ENCODE data around the gene SEPSECS.

Gene SEPSECS

GRCh38 chr4:25110527-25111329 lies 49.5 kb downstream of the SEPSECS start:
- DNase-seq (ENCODE audit: insufficient read length, low spot score) (no peak), FAIRE-seq (no peak)
- TF ChIP-seq CTCF (IDR thresholded peaks at IDR 0.05; ENCODE audit: insufficient read depth, missing control alignments), result no peak

- DNase-seq (ENCODE audit: insufficient read length, low spot score), result no peak
- no peak for TF ChIP-seq CTCF (IDR thresholded peaks at IDR 0.05; ENCODE audit: insufficient read depth, missing control alignments)
- no peak for FAIRE-seq
These were observed 50.7 kb downstream of the SEPSECS start for GRCh38 chr4:25109511-25109910.

- FAIRE-seq, result no peak
- DNase-seq (ENCODE audit: insufficient read length, low spot score), result no peak
These were observed 51.7 kb downstream of the SEPSECS start for GRCh38 chr4:25108556-25108955.

GRCh38 chr4:25107827-25108516 lies 52.3 kb downstream of the SEPSECS start:
- no peak for TF ChIP-seq CTCF (IDR thresholded peaks at IDR 0.05; ENCODE audit: insufficient read depth, missing control alignments)
- FAIRE-seq (no peak), DNase-seq (ENCODE audit: insufficient read length, low spot score) (no peak)

More at GRCh38 chr4:25108556-25108955, 51.7 kb downstream of the SEPSECS start:
- no peak for TF ChIP-seq CTCF (IDR thresholded peaks at IDR 0.05; ENCODE audit: insufficient read depth, missing control alignments)

- TF ChIP-seq CTCF (IDR thresholded peaks at IDR 0.05; ENCODE audit: insufficient read depth, missing control alignments), result no peak
- FAIRE-seq, result no peak
- no peak for DNase-seq (ENCODE audit: insufficient read length, low spot score)
These were observed 53.7 kb downstream of the SEPSECS start for GRCh38 chr4:25106363-25107151.

GRCh38 chr4:25104591-25104990 lies 55.7 kb downstream of the SEPSECS start:
- no peak for DNase-seq (ENCODE audit: insufficient read length, low spot score)
- no peak for FAIRE-seq

More at GRCh38 chr4:25104591-25104990, 55.7 kb downstream of the SEPSECS start:
- no peak for TF ChIP-seq CTCF (IDR thresholded peaks at IDR 0.05; ENCODE audit: insufficient read depth, missing control alignments)

Data from D721Med (cell line).